Activated CD8-positive, alpha-beta T cell treated with anti-CD3 and anti-CD28 coated beads for 36 hours (primary cell): ENCODE measurements around the gene UGDH. TPM values are rescaled to one million over a fixed set of nuclear protein-coding genes. Genes with fewer than 3 reads are reported as not detected.
"Not testable (repeated sequence)": the region's sequence is repeated elsewhere in the genome, so short reads cannot be mapped to it uniquely, and the experiment has no call there.

Experiments
- ATAC-seq: fragments of 200-7000 bp; cut with Tn5 transposase; one replicate; pipeline ENCODE4 v1.10.0; 2021; ENCODE audit warnings: mild to moderate bottlenecking, moderate library complexity
- CTCF ChIA-PET: fragments of 350-600 bp; sonication (Branson Sonifier 250); formaldehyde crosslinking; loops from one replicate; lab custom pipeline; 2021; ENCODE audit warnings: antibody characterized with exemption; lab: Charles Lee
- POLR2A ChIA-PET: fragments of 350-600 bp; sonication (Branson Sonifier 250); formaldehyde crosslinking; loops from one replicate; lab custom pipeline; 2021; ENCODE audit warnings: antibody characterized with exemption; lab: Charles Lee
- DNase-seq: peaks from one replicate; pipeline ENCODE4 v3.0.0-alpha.2; 2020
- H3K27ac Mint-ChIP-seq: one replicate; pipeline ENCODE4 v1.8.0; 2021; ENCODE audit warnings: mild to moderate bottlenecking, mixed read lengths
- H3K27me3 Mint-ChIP-seq: one replicate; pipeline ENCODE4 v1.8.0; 2021; ENCODE audit warnings: mixed read lengths
- H3K36me3 Mint-ChIP-seq: one replicate; pipeline ENCODE4 v1.8.0; 2021; ENCODE audit warnings: low read depth, mixed read lengths
- H3K4me1 Mint-ChIP-seq: one replicate; pipeline ENCODE4 v1.8.0; 2021; ENCODE audit warnings: low read depth, mixed read lengths
- H3K4me3 Mint-ChIP-seq: one replicate; pipeline ENCODE4 v1.8.0; 2021; ENCODE audit warnings: mild to moderate bottlenecking, moderate library complexity, mixed read lengths
- H3K9me3 Mint-ChIP-seq: one replicate; pipeline ENCODE4 v1.8.0; 2021; ENCODE audit warnings: mixed read lengths
- CTCF ChIP-seq: fragments of 200-600 bp; IDR thresholded peaks from one replicate; pipeline ENCODE4 v1.8.0; 2022; ENCODE audit warnings: antibody characterized with exemption, mild to moderate bottlenecking
- intact Hi-C: fragments of 100-400 bp; cut with micrococcal nuclease; formaldehyde crosslinking; loops from one replicate; pipeline ENCODE4 v1.10.0; 2022
- total RNA-seq, 2 experiments: library from RNA; stranded (reverse); gene quantifications; one replicate each; pipeline ENCODE4 v1.2.3, GENCODE V29; 2021

The UGDH gene
- total RNA-seq, 2 experiments from 2014 or later: 14.6 to 16.7 TPM

- H3K36me3 Mint-ChIP-seq: no peaks in the 10 kb centered on the region
- H3K4me1 Mint-ChIP-seq: no peaks in the 10 kb centered on the region
- no peak for TF ChIP-seq CTCF
- no peaks in the 10 kb centered on the region for H3K9me3 Mint-ChIP-seq
- no peak overlapping the region for H3K27ac Mint-ChIP-seq
- H3K4me3 Mint-ChIP-seq: no peak overlapping the region
- POLR2A ChIA-PET: no interaction called here
- ATAC-seq (no peak), DNase-seq (no peak)
- CTCF ChIA-PET: no interaction called here
- no peaks in the 10 kb centered on the region for H3K27me3 Mint-ChIP-seq
- intact Hi-C loops: no loop called here
Measured at GRCh38 chr4:39555472-39555871, 28.2 kb upstream of the UGDH start.

DNA sequence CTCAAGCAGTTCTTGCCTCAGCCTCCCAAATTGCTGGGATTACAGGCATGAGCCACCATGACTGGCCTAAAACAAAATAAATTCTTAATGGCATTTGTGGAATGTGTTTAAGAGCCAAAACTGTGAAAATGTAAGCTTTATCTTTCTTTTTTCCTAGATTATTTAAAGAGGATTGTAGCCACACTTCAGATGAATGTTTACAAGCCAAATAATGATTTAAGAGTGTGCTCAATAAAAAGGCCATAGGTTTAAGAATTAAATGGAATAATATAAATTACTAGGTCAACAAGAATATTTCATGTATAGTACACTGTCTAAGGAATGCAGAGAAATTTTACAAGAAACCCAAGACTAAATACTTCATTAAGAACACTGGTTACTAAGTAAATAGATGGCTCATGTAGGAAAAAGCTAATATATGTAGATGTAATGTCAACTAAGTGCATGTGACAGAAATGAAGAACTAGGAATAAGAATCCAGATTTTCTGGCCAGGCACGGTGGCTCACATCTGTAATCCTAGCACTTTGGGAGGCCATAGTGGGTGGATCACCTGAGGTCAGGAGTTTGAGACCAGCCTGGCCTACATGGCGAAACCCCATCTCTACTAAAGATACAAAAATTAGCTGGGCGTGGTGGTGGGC lies 21.3 kb upstream of the UGDH start:
- ChIA-PET CTCF (interaction anchor here (0.6 kb wide), 1 partner anchor 384 kb away, joined by 3 read pairs; no protein-coding TSS in a partner anchor), POLR2A (interaction anchor here (0.6 kb wide), 1 partner anchor 20 kb away, joined by 3 read pairs; no protein-coding TSS in a partner anchor)
- intact Hi-C loops: no loop called here
- no peaks in the 10 kb centered on the region for H3K9me3 Mint-ChIP-seq
- DNase-seq (no peak), ATAC-seq (no peak)
- H3K27ac Mint-ChIP-seq: no peak overlapping the region
- no peaks in the 10 kb centered on the region for H3K27me3 Mint-ChIP-seq
- no peaks in the 10 kb centered on the region for H3K4me1 Mint-ChIP-seq
- no peaks in the 10 kb centered on the region for H3K36me3 Mint-ChIP-seq
- no peak overlapping the region for H3K4me3 Mint-ChIP-seq
- no peak for TF ChIP-seq CTCF

GRCh38 chr4:39544580-39545315 lies 17.5 kb upstream of the UGDH start:
- no peak overlapping the region for H3K27ac Mint-ChIP-seq
- POLR2A ChIA-PET: no interaction called here
- TF ChIP-seq CTCF: no peak

DNA sequence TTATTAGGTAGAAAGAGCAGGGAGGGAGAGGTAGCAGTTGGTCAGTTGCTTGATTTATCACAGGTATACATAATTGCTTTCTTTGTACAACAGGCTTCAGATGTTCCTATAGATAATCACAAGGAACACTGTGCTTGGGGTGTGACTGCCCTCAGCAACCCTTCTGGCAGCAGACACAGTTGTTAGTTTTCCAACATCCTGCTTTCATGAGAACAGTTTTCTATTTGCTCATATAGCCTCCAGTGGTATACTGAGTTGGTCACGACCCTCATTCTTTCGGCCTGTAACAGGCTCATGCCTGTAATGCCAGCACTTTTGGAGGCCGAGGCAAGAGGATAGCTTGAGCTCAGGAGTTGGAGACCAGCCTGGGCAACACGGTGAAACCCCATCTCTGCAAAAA lies 16.8 kb upstream of the UGDH start:
- H3K4me3 Mint-ChIP-seq, POLR2A ChIA-PET, intact Hi-C loops, H3K27me3 Mint-ChIP-seq, ATAC-seq, H3K9me3 Mint-ChIP-seq, DNase-seq, H3K4me1 Mint-ChIP-seq, H3K27ac Mint-ChIP-seq, H3K36me3 Mint-ChIP-seq: not testable (repeated sequence)
- CTCF ChIA-PET: interaction anchor here (1.4 kb wide), 1 partner anchor 18 kb away, joined by 3 read pairs; no protein-coding TSS in a partner anchor

More at GRCh38 chr4:39544580-39545315, 17.5 kb upstream of the UGDH start:
- DNase-seq (no peak), ATAC-seq (no peak)
- H3K27me3 Mint-ChIP-seq: no peaks in the 10 kb centered on the region
- H3K4me3 Mint-ChIP-seq: no peak overlapping the region
- H3K9me3 Mint-ChIP-seq: no peaks in the 10 kb centered on the region
- H3K36me3 Mint-ChIP-seq: no peaks in the 10 kb centered on the region
- H3K4me1 Mint-ChIP-seq: no peaks in the 10 kb centered on the region
- intact Hi-C loops: no loop called here
- CTCF ChIA-PET: interaction anchor here (1.4 kb wide), 1 partner anchor 19 kb away, joined by 3 read pairs; no protein-coding TSS in a partner anchor

DNA sequence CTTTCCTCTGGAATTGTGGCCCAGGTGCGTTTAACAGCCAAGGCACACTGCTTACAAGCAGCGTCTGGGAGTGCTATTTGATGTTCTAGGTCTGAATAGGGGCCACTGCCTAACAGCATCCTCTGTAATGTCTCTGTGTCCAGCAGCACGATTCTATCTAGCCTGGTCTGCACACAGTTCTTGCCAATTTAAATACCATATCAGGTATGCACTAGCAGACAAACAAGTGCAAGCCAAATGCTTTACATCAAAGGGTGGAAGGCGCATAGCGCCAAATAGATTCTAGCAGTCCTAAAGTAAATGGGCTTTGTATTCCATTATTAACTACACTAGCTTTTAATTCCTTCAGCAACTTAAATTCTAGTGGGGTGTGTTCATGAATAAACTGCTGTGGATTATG lies 15.8 kb upstream of the UGDH start:
- CTCF ChIA-PET: interaction anchor here (1.2 kb wide), 1 partner anchor 26 kb away, joined by 3 read pairs; no protein-coding TSS in a partner anchor
- ATAC-seq (no peak), DNase-seq (no peak)
- intact Hi-C loops: no loop called here
- Mint-ChIP-seq H3K36me3 (no peaks in the 10 kb centered on the region), H3K4me3 (no peak overlapping the region), H3K27ac (no peak overlapping the region), H3K4me1 (no peaks in the 10 kb centered on the region), H3K27me3 (no peaks in the 10 kb centered on the region), H3K9me3 (no peaks in the 10 kb centered on the region)
- TF ChIP-seq CTCF: no peak
- POLR2A ChIA-PET: no interaction called here
